Measurements from ENCODE around the gene TMEM132E.

DNA sequence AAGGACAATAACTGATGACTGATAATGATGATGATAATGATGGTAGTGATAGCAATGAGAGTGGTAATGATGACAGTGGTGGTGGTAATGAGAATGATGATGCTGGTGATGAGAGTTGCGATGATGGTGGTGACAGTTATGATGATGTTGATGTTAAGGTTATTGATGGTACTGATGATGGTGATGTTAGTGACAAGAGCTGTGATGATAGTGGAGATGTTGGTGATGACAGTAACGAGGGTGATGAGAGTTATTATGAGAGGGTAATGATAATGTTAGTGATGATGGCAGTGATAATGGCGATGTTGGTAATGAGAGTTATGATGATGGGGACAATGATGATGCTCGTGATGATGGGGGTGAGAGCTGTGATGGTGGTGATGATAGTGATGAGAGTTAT is 13.2 kb upstream of the TMEM132E start:
- TF ChIP-seq CTCF (IDR thresholded peaks at IDR 0.05) (no peak), POLR2A (IDR thresholded peaks at IDR 0.05) (no peak)

Data from testis (tissue), 2 donors.